ENCODE data around the gene CCL26. TPM values are rescaled to one million over a fixed set of nuclear protein-coding genes. Genes with fewer than 3 reads are reported as not detected.

The CCL26 gene
- total RNA-seq, 1 donor from 2014 or later, result 1.2 TPM

- no peaks in the 10 kb centered on the region for H3K27me3 ChIP-seq
- no peaks in the 10 kb centered on the region for H3K36me3 ChIP-seq
- no peaks in the 10 kb centered on the region for H3K4me1 ChIP-seq
- H3K4me3 ChIP-seq, result no peak overlapping the region
- ATAC-seq (no peak), DNase-seq (no peak)
- H3K9me3 ChIP-seq, result peaks cover 7% of the 10 kb centered on the region
- intact Hi-C loops (cut with DNase I), result no loop called here
- H3K27ac ChIP-seq, result no peak overlapping the region
- no peak for TF ChIP-seq CTCF (IDR thresholded peaks at IDR 0.05)
These were observed 37.4 kb upstream of the CCL26 start for GRCh38 chr7:75809396-75809795.

GRCh38 chr7:75808106-75808505, 36.1 kb upstream of the CCL26 start:
- H3K9me3 ChIP-seq, result peaks cover 7% of the 10 kb centered on the region
- no peak overlapping the region for H3K27ac ChIP-seq
- no peak overlapping the region for H3K4me3 ChIP-seq
- H3K36me3 ChIP-seq, result no peaks in the 10 kb centered on the region
- ATAC-seq, result no peak
- no peak for TF ChIP-seq CTCF (IDR thresholded peaks at IDR 0.05)
- no peak for DNase-seq
- no peaks in the 10 kb centered on the region for H3K4me1 ChIP-seq
- H3K27me3 ChIP-seq, result no peaks in the 10 kb centered on the region
- intact Hi-C loops (cut with DNase I), result no loop called here

GRCh38 chr7:75807452-75807851, 35.4 kb upstream of the CCL26 start:
- Histone ChIP-seq H3K27ac (no peak overlapping the region), H3K4me3 (no peak overlapping the region), H3K27me3 (no peaks in the 10 kb centered on the region), H3K36me3 (no peaks in the 10 kb centered on the region), H3K9me3 (peaks cover 7% of the 10 kb centered on the region), H3K4me1 (no peaks in the 10 kb centered on the region)
- DNase-seq (no peak), ATAC-seq (no peak)
- TF ChIP-seq CTCF (IDR thresholded peaks at IDR 0.05), result no peak
- intact Hi-C loops (cut with DNase I), result no loop called here

- no peaks in the 10 kb centered on the region for H3K36me3 ChIP-seq
- H3K9me3 ChIP-seq, result peaks cover 7% of the 10 kb centered on the region
- TF ChIP-seq CTCF (IDR thresholded peaks at IDR 0.05), result no peak
- no peak overlapping the region for H3K27ac ChIP-seq
- DNase-seq (no peak), ATAC-seq (no peak)
- intact Hi-C loops (cut with DNase I), result no loop called here
- no peaks in the 10 kb centered on the region for H3K27me3 ChIP-seq
- H3K4me1 ChIP-seq, result no peaks in the 10 kb centered on the region
- H3K4me3 ChIP-seq, result no peak overlapping the region
These were observed 34.7 kb upstream of the CCL26 start for GRCh38 chr7:75806560-75807307.

GRCh38 chr7:75804705-75805104, 32.7 kb upstream of the CCL26 start:
- no peak overlapping the region for H3K4me3 ChIP-seq
- no peak for DNase-seq
- H3K4me1 ChIP-seq, result no peaks in the 10 kb centered on the region
- peaks cover 7% of the 10 kb centered on the region for H3K9me3 ChIP-seq
- H3K36me3 ChIP-seq, result no peaks in the 10 kb centered on the region
- no peak overlapping the region for H3K27ac ChIP-seq
- intact Hi-C loops (cut with DNase I), result no loop called here
- H3K27me3 ChIP-seq, result no peaks in the 10 kb centered on the region
- no peak for TF ChIP-seq CTCF (IDR thresholded peaks at IDR 0.05)
- ATAC-seq, result no peak

- intact Hi-C loops (cut with DNase I), result no loop called here
- no peaks in the 10 kb centered on the region for H3K36me3 ChIP-seq
- no peak overlapping the region for H3K4me3 ChIP-seq
- peaks cover 7% of the 10 kb centered on the region for H3K9me3 ChIP-seq
- TF ChIP-seq CTCF (IDR thresholded peaks at IDR 0.05), result no peak
- H3K27me3 ChIP-seq, result no peaks in the 10 kb centered on the region
- no peak overlapping the region for H3K27ac ChIP-seq
- no peak for ATAC-seq
- DNase-seq, result no peak
- H3K4me1 ChIP-seq, result no peaks in the 10 kb centered on the region
These were observed 32.0 kb upstream of the CCL26 start for GRCh38 chr7:75804004-75804403.

All from upper lobe of right lung (tissue), 1 donor.